PC-3 (cell line): ENCODE data around the gene ACYP2. TPM values are rescaled to one million over a fixed set of nuclear protein-coding genes. Genes with fewer than 3 reads are reported as not detected.

Source experiments
- ATAC-seq: fragments of 200-7000 bp; cut with Tn5 transposase; 2 replicates; pipeline ENCODE4 v1.9.1; 2020; ENCODE audit warnings: mild to moderate bottlenecking, moderate library complexity
- BruUV-seq: library from RNA; stranded (reverse); fragments of 400-500 nt; replicated peaks from 2 replicates; lab custom pipeline; 2021; lab: Mats Ljungman, UMichigan
- CTCF ChIA-PET: fragments of 300-600 bp; sonication (Branson Sonifier 250); formaldehyde crosslinking; loops from one replicate; lab custom pipeline; 2022; ENCODE audit warnings: antibody characterized with exemption; lab: Charles Lee
- POLR2A ChIA-PET: fragments of 300-600 bp; sonication (Branson Sonifier 250); formaldehyde crosslinking; loops from one replicate; lab custom pipeline; 2022; ENCODE audit warnings: antibody characterized with exemption; ENCODE audit not compliant: unreplicated experiment; lab: Charles Lee
- DNase-seq: peaks from one replicate; pipeline ENCODE4 v3.0.0-alpha.2; 2015
- H2AFZ ChIP-seq: fragments of 300-600 bp; sonication (generic); 2 replicates; pipeline ENCODE4 v1.6.0; 2016; ENCODE audit warnings: antibody characterized with exemption, low read length
- H3F3A ChIP-seq: fragments of 300-600 bp; sonication (generic); one replicate; pipeline ENCODE4 v1.6.0; 2017; ENCODE audit warnings: antibody characterized with exemption, low read length, control low read depth, mild to moderate bottlenecking; ENCODE audit not compliant: unreplicated experiment
- H3K27ac ChIP-seq: fragments of 300-600 bp; sonication (generic); 2 replicates; pipeline ENCODE4 v1.5.1; 2016; ENCODE audit warnings: mild to moderate bottlenecking, low read length
- H3K27me3 ChIP-seq: fragments of 300-600 bp; sonication (generic); 2 replicates; pipeline ENCODE4 v1.6.1; 2016; ENCODE audit warnings: low read length, mixed read lengths
- H3K36me3 ChIP-seq: fragments of 300-600 bp; sonication (generic); 2 replicates; pipeline ENCODE4 v1.6.1; 2016; ENCODE audit warnings: low read depth, mixed run types, low read length, mixed read lengths
- H3K4me1 ChIP-seq: fragments of 300-600 bp; sonication (generic); 2 replicates; pipeline ENCODE4 v1.5.1; 2016; ENCODE audit warnings: low read length; ENCODE audit not compliant: insufficient read depth
- H3K4me2 ChIP-seq: fragments of 300-600 bp; sonication (generic); 2 replicates; pipeline ENCODE4 v1.6.0; 2016; ENCODE audit warnings: low read length
- H3K4me3 ChIP-seq: fragments of 300-600 bp; sonication (generic); 2 replicates; pipeline ENCODE4 v1.5.1; 2016; ENCODE audit warnings: mild to moderate bottlenecking, low read length, mixed read lengths
- H3K79me2 ChIP-seq: fragments of 300-600 bp; sonication (generic); 2 replicates; pipeline ENCODE4 v1.6.1; 2017; ENCODE audit warnings: low read length, mixed read lengths
- H3K9ac ChIP-seq: fragments of 300-600 bp; sonication (generic); 2 replicates; pipeline ENCODE4 v1.6.0; 2016; ENCODE audit warnings: mild to moderate bottlenecking, low read length
- H3K9me2 ChIP-seq: fragments of 300-600 bp; sonication (generic); replicated peaks from 2 replicates; pipeline ENCODE4 v1.6.1; 2016; ENCODE audit warnings: mixed run types, low read length, mixed read lengths
- H3K9me3 ChIP-seq: fragments of 300-600 bp; sonication (generic); 2 replicates; pipeline ENCODE4 v1.6.1; 2016; ENCODE audit warnings: low read length, mixed read lengths
- H4K20me1 ChIP-seq: fragments of 300-600 bp; sonication (generic); 2 replicates; pipeline ENCODE4 v1.6.1; 2016; ENCODE audit warnings: low read length, mixed read lengths
- CTCF ChIP-seq: fragments of 300-600 bp; sonication (generic); conservative IDR thresholded peaks from 2 replicates; pipeline ENCODE4 v1.5.1; 2017; ENCODE audit warnings: antibody characterized with exemption, low read depth, mild to moderate bottlenecking, low read length
- EZH2 ChIP-seq: fragments of 300-600 bp; sonication (generic); IDR thresholded peaks from one replicate; pipeline ENCODE4 v1.6.1; 2017; ENCODE audit warnings: antibody characterized with exemption, mild to moderate bottlenecking, low read length; ENCODE audit not compliant: unreplicated experiment
- EZH2phosphoT487 ChIP-seq: fragments of 300-600 bp; sonication (generic); IDR thresholded peaks from 2 replicates; pipeline ENCODE4 v1.6.1; 2018; ENCODE audit warnings: mild to moderate bottlenecking, antibody characterized with exemption, low read length, borderline replicate concordance
- intact Hi-C: fragments of 100-400 bp; cut with micrococcal nuclease; formaldehyde crosslinking; loops from 2 replicates; pipeline ENCODE4 v1.9.0; 2023
- total RNA-seq: library from RNA; depleted of rRNA; stranded (reverse); fragments of >200 nt; gene quantifications from 2 replicates; pipeline ENCODE4 v1.2.3, GENCODE V29; 2014

ACYP2 gene
- total RNA-seq, 1 experiment from 2014 or later: 8.3 TPM

GRCh38 chr2:54204476-54204875 lies 89.1 kb downstream of the ACYP2 start:
- Histone ChIP-seq H3K4me1 (no peaks in the 10 kb centered on the region), H3K27ac (no peak overlapping the region), H3F3A (no peaks in the 10 kb centered on the region), H3K4me3 (no peak overlapping the region), H3K79me2 (no peaks in the 10 kb centered on the region), H3K36me3 (no peaks in the 10 kb centered on the region), H3K27me3 (no peaks in the 10 kb centered on the region), H3K9me2 (no peaks in the 10 kb centered on the region), H3K9me3 (no peaks in the 10 kb centered on the region), H3K4me2 (no peak overlapping the region), H3K9ac (no peak overlapping the region), H2AFZ (no peak overlapping the region), H4K20me1 (no peaks in the 10 kb centered on the region)
- no TSS peak for BruUV-seq
- intact Hi-C loops: loop anchor here (10.0 kb wide), 2 partner anchors 110 to 250 kb away; partner anchors contain the start of gene SPTBN1
- ChIA-PET CTCF (no interaction called here), POLR2A (no interaction called here)
- DNase-seq (no peak), ATAC-seq (no peak)
- TF ChIP-seq EZH2phosphoT487: no peak
- TF ChIP-seq CTCF: no peak
- no peak for TF ChIP-seq EZH2

DNA sequence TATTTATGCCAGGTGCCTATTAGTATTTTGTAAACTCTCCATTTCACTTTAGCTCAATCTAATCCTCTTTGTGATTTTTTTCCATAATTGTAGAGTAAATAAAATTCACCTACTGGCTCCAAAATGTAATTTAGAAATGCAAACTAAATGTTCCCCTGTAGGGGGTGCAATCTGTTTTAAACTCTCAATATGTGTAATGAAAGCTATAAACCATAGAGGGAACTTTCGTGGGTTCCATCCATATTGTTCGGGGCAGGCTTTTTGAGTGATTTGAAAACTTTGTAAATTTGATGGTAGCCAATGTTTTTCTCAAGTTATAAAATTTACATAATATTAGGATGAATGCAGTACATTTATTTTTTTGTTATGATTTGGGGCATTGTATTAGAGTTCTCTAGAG lies 91.2 kb downstream of the ACYP2 start:
- H3K4me3 ChIP-seq: no peak overlapping the region
- POLR2A ChIA-PET: no interaction called here
- no peak overlapping the region for H3K9ac ChIP-seq
- H3K9me2 ChIP-seq: no peaks in the 10 kb centered on the region
- TF ChIP-seq CTCF: peak; percentile 84
- TF ChIP-seq EZH2: no peak
- no peak for TF ChIP-seq EZH2phosphoT487
- H3F3A ChIP-seq: no peaks in the 10 kb centered on the region
- H3K36me3 ChIP-seq: no peaks in the 10 kb centered on the region
- no peaks in the 10 kb centered on the region for H3K9me3 ChIP-seq
- ATAC-seq (peak; percentile 46; the same call in 1 of the 2 replicates), DNase-seq (peak; percentile 68)
- no peak overlapping the region for H3K27ac ChIP-seq
- H2AFZ ChIP-seq: no peak overlapping the region
- intact Hi-C loops: loop anchor here (10.0 kb wide), 2 partner anchors 108 to 248 kb away; partner anchors contain the start of gene SPTBN1
- H3K79me2 ChIP-seq: no peaks in the 10 kb centered on the region
- CTCF ChIA-PET: interaction anchor here (0.5 to 1.2 kb wide), 5 partner anchors 88 to 498 kb away, joined by 3 to 6 read pairs (median 3); a partner anchor contains a TSS
- H3K27me3 ChIP-seq: no peaks in the 10 kb centered on the region
- H3K4me1 ChIP-seq: no peaks in the 10 kb centered on the region
- no peak overlapping the region for H3K4me2 ChIP-seq
- H4K20me1 ChIP-seq: no peaks in the 10 kb centered on the region
- no TSS peak for BruUV-seq

- no peak overlapping the region for H3K4me3 ChIP-seq
- H3F3A ChIP-seq: no peaks in the 10 kb centered on the region
- TF ChIP-seq EZH2 (no peak), CTCF (no peak), EZH2phosphoT487 (no peak)
- no peaks in the 10 kb centered on the region for H3K9me2 ChIP-seq
- no peaks in the 10 kb centered on the region for H3K27me3 ChIP-seq
- no peaks in the 10 kb centered on the region for H3K36me3 ChIP-seq
- ATAC-seq (no peak), DNase-seq (no peak)
- H3K4me1 ChIP-seq: no peaks in the 10 kb centered on the region
- no peaks in the 10 kb centered on the region for H4K20me1 ChIP-seq
- BruUV-seq: no TSS peak
- H2AFZ ChIP-seq: no peak overlapping the region
- POLR2A ChIA-PET: no interaction called here
- intact Hi-C loops: loop anchor here (10.0 kb wide), 2 partner anchors 107 to 247 kb away; partner anchors contain the start of gene SPTBN1
- H3K4me2 ChIP-seq: no peak overlapping the region
- H3K9me3 ChIP-seq: no peaks in the 10 kb centered on the region
- H3K9ac ChIP-seq: no peak overlapping the region
- H3K79me2 ChIP-seq: no peaks in the 10 kb centered on the region
- no peak overlapping the region for H3K27ac ChIP-seq
- CTCF ChIA-PET: no interaction called here
These were observed 92.3 kb downstream of the ACYP2 start for GRCh38 chr2:54207666-54208195.
